SHP77 treated with DMSO at 0.1 percent for 48 hours (cell line): ENCODE data around the gene SLC11A1.

ENCODE experiments used
- DNase-seq: peaks from one replicate; lab custom pipeline; 2025; lab: John Stamatoyannopoulos, UW

SLC11A1 gene

DNA sequence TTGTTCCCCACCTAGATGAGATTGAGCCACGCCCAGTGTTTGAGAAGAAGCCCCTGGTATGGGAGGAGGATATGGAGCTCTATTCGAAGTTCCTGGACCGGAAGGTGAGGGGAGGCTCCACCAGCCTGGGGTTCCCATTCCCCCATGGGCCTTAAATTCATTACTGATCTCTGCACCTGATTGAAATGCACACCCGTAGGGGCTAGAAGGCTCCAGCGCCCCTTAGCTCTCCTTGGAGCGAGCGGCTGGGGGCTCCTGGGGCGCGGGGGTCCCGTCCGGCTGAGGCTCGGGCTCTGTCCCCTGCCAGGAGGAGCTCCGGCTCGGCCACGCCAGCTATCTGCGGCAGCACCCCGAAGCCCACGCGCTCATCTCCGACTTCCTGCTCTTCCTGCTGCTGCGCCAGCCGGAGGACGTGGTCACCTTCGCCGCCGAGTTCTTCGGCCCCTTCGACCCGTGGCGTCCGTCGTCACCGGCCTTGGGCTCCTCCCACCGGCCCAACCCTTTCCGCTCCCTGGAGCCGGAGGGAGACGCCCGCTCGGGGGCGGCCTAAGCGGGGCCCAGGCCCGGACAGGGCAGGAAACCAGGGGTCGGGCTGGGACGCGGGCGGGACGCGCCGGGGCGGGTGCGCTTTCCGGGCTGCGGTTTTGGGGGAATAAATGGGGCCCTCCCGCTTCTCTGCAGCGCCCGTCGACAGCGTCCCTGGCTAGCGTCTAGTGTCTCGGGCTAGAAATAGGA is 14.5 kb upstream of the SLC11A1 start:
- DNase-seq, result no peak

DNA sequence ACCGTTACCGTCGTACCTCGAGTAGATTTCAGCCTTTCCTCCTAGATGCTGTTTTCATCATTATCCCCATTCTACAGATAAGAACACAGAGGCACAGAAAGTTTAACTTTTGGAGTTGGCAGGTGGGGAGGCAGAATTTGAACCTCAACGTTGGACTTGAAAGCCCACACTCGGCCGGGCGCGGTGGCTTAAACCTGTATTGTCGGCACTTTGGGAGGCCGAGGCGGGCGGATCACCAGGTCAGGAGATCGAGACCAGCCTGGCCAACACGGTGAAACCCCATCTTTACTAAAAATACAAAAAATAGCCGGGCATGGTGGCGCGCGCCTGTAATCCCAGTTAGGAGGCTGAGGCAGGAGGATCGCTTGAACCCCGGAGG is 13.9 kb upstream of the SLC11A1 start:
- no peak for DNase-seq

DNA sequence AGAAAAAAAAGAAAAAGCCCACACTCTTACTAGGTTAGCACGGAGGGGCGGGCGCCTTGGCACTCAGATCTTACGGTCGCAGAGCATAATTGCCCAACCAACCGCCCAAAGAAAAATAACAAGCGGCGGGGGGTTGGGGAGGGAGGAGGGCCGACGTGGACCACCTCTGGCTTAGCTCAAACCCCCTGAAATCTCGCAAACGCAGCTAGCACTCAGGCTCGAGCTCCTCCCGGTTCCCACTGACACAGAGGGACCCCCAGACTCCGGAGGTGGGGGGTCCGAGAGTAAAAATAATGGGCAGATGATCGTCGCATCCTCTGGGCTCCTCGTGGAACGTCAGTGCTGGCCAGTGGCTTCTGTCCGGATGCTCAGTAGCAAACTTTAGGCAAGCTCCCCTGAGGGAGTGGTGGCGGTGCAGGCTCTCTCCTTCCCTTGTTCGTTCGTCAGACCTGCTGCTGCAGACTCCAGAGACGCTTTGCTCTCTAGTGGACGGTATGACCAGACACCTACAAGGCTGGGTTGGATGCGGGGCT is 13.4 kb upstream of the SLC11A1 start:
- DNase-seq, result no peak

DNA sequence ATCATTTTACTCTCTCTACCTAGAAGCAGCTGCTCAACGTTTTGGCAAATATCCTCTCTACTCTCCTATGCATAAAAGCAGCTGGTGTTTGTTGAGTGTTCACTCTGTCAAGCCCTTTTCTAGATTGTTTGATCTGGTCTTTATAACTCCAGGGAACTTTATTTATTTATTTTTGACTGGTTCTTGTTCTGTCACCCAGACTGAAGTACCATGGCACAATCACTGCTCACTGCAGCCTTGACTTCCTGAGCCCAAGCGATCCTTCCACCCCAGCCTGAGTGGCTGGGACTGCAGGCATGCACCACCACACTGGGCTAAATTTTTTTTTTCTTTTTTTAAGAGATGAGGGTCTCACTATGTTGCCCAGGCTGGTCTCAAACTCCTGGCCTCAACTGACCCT is 12.7 kb upstream of the SLC11A1 start:
- DNase-seq, result peak; percentile 74

DNA sequence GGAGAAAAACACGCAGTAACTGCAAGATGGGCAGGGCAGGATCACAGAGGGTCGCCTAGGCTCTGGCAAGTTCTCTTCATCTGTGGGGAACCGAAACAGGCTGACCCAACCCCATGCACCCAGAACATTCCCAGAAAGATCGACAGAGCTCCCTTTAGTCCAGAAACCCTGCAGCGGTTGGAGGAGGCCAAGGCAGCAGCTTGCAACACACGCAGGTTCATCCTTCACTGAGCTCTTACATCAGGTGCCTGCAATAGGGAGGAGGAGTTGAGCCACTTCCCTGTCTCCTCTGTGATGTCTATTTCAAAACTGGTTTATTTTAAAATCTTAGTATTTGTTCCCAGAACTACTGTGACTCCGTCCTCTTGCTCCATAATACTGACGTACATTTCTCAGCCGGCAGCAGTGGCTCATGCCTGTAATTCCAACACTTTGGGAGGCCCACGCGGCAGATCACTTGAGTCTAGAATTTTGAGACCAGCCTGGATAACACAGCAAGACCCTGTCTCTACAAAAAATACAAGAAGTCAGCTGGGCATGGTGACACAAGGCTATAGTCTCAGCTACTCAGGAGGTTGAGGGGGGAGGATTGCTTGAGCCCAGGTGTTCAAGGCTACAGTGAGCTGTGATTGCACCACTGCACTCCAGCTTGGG is 11.5 kb upstream of the SLC11A1 start:
- no peak for DNase-seq

DNA sequence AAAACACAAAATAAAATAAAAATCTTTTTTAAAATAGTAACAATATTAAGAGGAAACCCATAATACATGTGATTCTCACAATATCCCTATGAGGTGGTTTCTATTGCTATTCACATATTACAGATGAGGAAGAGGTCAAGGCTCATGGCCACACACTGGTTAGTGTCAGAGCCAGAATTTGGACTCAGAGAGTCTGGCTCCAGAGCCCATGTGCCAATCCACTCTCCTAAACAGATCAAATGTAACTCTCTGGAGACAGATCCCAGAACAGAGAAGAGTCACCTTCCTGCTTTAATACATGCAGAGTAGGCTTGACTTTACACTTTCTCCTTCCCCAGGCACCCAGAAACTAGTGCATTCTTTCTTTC is 10.1 kb upstream of the SLC11A1 start:
- DNase-seq, result no peak

DNA sequence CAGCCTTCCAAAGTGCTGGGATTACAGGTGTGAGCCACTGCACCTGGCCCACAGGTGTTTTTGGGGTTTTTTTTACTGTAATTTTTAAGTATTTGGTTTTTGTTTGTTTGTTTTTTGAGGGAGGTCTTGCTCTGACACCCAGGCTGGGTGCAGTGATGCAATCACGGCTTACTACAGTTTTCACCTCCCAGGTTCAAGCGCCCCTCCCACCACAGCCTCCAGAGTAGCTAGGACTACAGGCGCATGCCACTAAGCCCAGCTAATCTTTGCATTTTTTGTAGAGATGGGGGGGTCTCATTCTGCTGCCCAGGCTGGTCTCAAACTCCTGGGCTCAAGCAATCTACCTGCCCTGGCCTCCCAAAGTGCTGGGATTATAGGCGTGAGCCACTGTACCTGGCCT is 7.3 kb upstream of the SLC11A1 start:
- DNase-seq, result no peak

DNA sequence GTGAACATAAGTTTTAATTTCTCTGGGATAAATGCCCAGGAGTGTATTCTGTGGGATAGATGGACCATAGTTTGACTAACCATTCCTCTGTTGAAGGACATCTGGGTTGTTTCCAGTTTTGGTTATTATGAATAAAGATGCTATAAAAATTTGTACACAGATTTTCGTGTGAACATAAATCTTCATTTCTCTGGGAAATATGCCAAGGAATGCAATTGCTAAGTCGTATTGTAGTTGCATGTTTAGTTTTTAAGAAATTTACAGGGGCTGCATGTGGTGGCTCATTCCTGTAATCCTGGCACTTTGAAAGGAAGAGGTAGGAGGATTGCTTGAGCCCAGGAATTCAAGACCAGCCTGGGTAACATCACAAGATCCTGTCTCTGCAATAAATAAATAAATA is 6.9 kb upstream of the SLC11A1 start:
- no peak for DNase-seq

DNA sequence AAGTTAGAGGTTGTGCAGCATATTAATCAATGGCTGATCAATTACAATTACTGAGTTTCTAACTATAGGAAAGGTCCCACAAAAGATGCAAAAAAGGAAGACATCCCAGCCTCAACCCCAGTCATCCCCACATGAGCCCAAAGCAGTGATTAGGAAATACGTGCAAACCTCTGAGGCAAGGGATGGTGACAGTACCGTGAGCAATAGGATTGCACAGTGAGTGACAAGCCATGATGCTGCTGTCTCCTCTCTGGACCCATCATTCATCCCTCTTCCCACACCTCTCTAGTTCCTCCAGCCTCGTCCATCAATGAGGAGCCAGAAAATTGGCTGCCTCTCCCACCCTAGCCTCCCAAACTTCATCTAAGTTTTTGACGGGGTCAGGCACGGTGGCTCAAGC is 4.0 kb upstream of the SLC11A1 start:
- no peak for DNase-seq

DNA sequence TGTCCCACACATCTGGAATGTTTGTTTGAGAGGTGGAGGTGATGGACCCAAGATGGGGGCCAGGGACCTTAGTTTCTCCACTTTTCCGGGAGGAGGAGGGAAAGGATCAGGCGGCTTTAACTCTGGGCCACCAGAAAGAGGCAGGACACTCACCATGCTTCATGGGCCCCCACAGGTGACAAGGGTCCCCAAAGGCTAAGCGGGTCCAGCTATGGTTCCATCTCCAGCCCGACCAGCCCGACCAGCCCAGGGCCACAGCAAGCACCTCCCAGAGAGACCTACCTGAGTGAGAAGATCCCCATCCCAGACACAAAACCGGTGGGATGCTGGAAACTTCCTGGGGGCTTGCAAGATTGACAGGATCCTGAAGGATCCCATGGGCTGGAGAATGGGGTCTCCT is 712 bp downstream of the SLC11A1 start:
- DNase-seq, result no peak

DNA sequence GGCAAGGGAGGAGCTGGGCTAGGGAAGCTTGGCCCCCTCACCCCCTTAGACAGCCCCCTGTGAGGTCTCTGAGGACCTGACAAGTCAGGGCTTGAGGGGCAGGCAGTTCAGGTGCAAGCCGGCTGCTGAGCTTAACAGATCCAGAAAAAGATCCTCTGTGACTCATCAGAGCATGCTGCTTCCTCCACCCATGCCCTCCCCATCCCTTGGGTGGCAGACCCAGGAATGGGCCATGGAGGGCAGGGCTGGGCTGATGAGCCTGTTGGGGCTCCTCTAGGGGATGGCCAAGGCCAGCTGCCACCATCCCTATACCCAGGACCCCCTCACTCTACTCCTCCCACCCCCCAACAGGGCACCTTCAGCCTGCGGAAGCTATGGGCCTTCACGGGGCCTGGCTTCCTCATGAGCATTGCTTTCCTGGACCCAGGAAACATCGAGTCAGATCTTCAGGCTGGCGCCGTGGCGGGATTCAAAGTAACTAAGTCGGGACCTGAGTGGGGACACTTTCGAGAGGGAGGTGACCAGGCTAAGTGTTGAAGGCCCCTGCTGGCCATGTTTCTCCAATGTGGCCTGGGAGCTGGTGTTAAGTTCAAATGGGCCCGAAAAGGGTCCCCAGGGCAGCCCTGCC is 1.9 kb downstream of the SLC11A1 start:
- no peak for DNase-seq

DNA sequence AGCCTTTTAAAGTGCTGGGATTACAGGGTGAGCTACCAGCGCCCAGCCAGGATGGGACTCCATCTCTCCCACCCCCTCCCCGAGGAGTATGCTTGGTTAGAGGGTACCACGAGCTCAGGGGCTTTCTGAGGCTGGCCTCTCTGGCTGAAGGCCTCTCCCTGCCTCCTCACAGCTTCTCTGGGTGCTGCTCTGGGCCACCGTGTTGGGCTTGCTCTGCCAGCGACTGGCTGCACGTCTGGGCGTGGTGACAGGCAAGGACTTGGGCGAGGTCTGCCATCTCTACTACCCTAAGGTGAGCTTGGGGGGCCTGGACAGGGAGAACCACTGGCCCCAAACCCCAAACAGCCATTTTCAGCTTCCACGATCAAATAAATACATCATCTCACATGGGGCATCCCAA is 2.9 kb downstream of the SLC11A1 start:
- DNase-seq, result no peak

DNA sequence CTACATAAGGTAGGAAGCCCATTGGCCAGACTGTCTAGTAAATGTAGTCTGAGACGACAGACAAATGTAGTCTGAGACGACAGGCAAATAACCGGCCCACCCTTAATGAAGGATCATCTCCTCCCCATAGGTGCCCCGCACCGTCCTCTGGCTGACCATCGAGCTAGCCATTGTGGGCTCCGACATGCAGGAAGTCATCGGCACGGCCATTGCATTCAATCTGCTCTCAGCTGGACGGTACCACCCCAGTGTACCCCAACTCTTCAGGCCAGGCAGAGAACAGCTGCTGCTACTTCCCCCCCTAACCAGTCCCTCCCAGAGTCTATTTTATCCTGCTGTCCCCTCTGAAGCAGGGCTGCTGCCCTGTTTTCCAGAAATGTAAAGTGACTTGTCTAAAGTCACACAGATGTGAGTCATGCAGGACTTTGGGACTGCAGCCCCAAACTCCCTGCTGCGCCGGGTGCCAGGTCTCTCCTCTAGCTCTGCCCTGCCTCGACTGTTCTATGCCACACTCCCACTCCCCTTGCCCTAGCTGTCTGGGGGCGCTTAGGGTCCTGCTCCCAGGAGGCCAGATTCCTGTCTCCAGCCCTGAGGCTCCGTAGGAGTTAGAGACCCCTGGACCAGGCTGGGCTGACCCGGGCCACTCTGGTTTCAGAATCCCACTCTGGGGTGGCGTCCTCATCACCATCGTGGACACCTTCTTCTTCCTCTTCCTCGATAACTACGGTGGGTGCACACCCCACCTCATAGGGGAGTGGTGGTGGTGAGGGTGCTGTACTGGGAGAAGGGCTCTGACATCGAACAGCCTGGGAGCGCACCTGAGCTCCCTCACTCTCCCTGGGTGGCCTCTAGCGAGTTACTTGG is 4.7 kb downstream of the SLC11A1 start:
- no peak for DNase-seq

DNA sequence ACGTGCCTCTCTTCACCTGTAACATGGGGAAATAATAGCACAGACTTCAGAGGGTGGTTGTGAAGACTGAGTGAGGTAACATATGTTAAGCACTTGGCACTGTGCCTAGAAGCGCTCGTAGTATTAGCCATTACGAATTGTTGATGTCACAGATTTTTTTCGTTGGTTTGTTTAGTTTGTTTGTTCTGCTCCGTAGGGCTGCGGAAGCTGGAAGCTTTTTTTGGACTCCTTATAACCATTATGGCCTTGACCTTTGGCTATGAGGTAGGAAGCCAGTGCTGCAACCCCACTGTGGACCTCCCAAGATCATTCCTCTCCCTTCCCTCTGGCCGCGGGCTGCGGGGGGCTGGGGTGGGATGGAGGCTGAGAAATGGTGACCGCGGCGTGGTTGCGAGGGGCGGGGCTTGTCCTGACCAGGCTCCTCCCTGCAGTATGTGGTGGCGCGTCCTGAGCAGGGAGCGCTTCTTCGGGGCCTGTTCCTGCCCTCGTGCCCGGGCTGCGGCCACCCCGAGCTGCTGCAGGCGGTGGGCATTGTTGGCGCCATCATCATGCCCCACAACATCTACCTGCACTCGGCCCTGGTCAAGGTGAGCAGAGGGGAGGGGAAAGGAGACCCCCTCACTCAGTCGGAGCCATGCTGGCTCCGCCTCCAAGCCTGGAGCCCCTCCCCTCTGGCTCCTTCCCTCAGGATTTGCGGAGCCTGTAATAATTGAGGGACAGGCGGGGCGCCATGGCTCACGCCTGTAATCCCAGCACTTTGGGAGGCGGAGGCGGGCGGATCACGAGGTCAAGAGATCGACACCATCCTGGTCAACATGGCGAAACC is 5.5 kb downstream of the SLC11A1 start:
- DNase-seq, result peak; percentile 46

DNA sequence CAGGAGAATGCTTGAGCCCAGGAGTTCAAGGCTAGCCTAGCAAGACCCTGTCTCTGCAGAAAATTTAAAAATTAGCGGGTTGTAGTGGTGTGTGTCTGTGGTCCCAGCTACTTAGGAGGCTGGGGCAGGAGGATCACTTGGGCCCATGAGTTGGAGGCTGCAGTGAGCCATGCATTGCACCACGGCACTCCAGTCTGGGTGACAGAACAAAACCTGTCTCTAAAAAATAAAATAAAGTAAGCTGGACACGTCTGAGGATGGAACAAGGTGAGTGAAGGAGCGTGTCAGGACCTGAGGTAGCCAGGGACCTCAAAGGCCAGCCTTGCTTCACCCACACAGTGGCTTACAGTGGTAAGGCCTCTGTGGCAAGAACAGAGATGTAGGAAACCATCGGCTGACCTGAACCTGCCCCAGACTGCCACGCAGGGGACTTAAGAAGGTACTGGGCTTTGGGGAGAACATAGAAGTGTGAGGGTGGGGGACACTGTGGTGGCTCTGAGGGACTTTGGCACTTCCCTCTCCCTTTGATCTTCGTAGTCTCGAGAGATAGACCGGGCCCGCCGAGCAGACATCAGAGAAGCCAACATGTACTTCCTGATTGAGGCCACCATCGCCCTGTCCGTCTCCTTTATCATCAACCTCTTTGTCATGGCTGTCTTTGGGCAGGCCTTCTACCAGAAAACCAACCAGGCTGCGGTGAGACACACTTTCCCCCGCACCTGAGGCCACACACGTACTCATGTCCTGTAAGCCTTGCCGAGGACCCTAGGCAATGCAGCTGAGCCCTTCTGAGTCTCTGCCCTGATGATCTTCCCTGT is 7.5 kb downstream of the SLC11A1 start:
- DNase-seq, result no peak

DNA sequence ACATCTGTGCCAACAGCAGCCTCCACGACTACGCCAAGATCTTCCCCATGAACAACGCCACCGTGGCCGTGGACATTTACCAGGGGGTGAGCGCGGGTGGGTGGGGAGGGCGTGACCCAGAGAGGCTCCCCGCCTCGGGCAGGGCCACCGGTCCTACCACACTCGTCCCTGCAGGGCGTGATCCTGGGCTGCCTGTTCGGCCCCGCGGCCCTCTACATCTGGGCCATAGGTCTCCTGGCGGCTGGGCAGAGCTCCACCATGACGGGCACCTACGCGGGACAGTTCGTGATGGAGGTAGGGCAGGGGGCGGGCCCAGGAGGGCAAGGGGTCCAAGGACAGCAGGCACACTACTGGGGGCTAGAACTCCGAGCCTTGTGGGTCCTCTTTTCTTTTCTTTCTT is 9.1 kb downstream of the SLC11A1 start:
- no peak for DNase-seq

DNA sequence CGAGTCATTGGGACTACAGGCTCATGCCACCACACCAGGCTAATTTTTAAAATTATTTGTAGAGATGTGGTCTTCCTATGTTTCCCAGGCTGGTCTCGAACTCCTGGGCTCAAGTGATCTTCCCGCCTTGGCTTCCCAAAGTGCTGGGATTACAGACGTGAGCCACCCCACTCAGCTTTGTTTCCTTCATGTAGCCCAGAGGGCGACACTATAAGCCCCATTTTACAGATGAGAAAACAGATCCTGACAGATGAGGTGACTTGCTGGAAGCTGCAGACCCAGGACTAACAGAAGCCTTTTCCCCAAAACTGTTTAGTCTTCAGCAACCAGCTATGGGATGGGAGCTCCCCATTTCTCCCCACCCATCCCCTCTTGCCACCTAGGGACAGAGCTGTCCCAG is 10.4 kb downstream of the SLC11A1 start:
- DNase-seq, result no peak

DNA sequence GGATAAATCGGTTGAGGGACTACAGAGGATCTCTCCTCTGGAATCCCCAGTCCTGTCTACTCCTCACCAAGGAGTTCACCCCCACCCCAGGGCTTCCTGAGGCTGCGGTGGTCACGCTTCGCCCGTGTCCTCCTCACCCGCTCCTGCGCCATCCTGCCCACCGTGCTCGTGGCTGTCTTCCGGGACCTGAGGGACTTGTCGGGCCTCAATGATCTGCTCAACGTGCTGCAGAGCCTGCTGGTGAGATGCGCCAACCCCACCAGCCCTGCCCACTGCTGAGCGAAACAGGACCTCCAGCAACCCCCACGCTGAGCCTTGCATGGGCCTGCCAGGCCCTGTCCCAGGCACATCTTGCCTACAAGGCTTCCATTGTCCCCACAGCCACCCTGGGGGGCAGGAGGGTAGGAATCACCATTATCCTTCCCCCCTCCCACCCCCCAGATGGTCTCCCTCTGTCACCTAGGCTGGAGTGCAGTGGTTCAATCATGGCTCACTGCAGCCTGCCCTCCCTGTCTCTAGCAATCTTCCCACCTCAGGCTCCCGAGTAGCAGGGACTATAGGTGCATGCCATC is 10.9 kb downstream of the SLC11A1 start:
- no peak for DNase-seq

DNA sequence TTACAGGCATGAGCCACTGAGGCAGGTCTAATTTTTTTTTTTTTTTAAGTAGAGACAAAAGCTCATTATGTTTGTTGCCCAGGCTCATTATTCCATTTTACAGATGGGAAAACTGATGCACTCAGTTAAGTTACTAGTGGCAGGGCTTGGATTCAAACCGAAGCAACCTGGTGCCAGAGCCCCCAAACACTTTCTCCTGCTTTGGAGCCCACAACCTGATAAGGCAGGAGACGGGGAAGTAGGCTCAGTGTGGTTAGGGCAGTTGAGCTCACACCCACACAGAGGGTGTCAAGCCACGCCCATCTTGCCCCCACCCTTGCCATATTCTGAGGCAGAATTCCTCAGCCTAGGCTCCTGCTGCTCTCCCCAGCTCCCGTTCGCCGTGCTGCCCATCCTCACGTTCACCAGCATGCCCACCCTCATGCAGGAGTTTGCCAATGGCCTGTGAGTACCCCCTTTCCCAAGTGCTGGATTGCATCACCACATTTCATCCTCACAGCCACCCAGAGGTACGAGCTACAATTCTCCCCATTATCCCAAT is 11.7 kb downstream of the SLC11A1 start:
- DNase-seq, result no peak
